Midbrain (tissue), 1 donor: ENCODE measurements around the gene KIF6.
A peak's percentile ranks its signal among the peaks of the same experiment; 100 is the strongest.
"Not testable (repeated sequence)": the region's sequence is repeated elsewhere in the genome, so short reads cannot be mapped to it uniquely, and the experiment has no call there.

Experiments used
- DNase-seq: peaks from one replicate; lab custom pipeline; 2025; lab: John Stamatoyannopoulos, UW

Gene KIF6

GRCh38 chr6:39714802-39715201, 10.4 kb downstream of the KIF6 start:
- peak; percentile 79 for DNase-seq

GRCh38 chr6:39707962-39708683, 17.1 kb downstream of the KIF6 start:
- no peak for DNase-seq

- DNase-seq = no peak
Measured at GRCh38 chr6:39706819-39707335, 18.3 kb downstream of the KIF6 start.

- DNase-seq = no peak
Measured at GRCh38 chr6:39702265-39702664, 22.9 kb downstream of the KIF6 start.

GRCh38 chr6:39700362-39700761, 24.8 kb downstream of the KIF6 start:
- no peak for DNase-seq

GRCh38 chr6:39698789-39699188, 26.4 kb downstream of the KIF6 start:
- DNase-seq = no peak

GRCh38 chr6:39696986-39697788, 28.0 kb downstream of the KIF6 start:
- no peak for DNase-seq

GRCh38 chr6:39695447-39695846, 29.8 kb downstream of the KIF6 start:
- no peak for DNase-seq

GRCh38 chr6:39693206-39693605, 32.0 kb downstream of the KIF6 start:
- DNase-seq = no peak

GRCh38 chr6:39688494-39688893, 36.7 kb downstream of the KIF6 start:
- DNase-seq = no peak

GRCh38 chr6:39686976-39687375, 38.2 kb downstream of the KIF6 start:
- peak; percentile 87 for DNase-seq

- DNase-seq = no peak
Measured at GRCh38 chr6:39685938-39686337, 39.3 kb downstream of the KIF6 start.

- no peak for DNase-seq
Measured at GRCh38 chr6:39685489-39685826, 39.8 kb downstream of the KIF6 start.

GRCh38 chr6:39684790-39685488, 40.3 kb downstream of the KIF6 start:
- peak; percentile 43 for DNase-seq

GRCh38 chr6:39681674-39682121, 43.5 kb downstream of the KIF6 start:
- no peak for DNase-seq

GRCh38 chr6:39678914-39679313, 46.3 kb downstream of the KIF6 start:
- DNase-seq = no peak

GRCh38 chr6:39677318-39677717, 47.9 kb downstream of the KIF6 start:
- not testable (repeated sequence) for DNase-seq

- no peak for DNase-seq
Measured at GRCh38 chr6:39670519-39670918, 54.7 kb downstream of the KIF6 start.

- DNase-seq = no peak
Measured at GRCh38 chr6:39669973-39670342, 55.2 kb downstream of the KIF6 start.

GRCh38 chr6:39669207-39669972, 55.8 kb downstream of the KIF6 start:
- no peak for DNase-seq

- DNase-seq = peak; percentile 23
Measured at GRCh38 chr6:39666706-39667489, 58.3 kb downstream of the KIF6 start.
